Transverse colon (tissue), 4 donors: ENCODE data around the gene PNLIP.

Experiments used
- CTCF ChIP-seq, 5 experiments: fragments of 200-600 bp in 3 of 5; fragments of 450-650 bp in 2 of 5; sonication (generic) in 3 of 5; IDR thresholded peaks; 1 replicate in 2 of 5; 2 replicates in 3 of 5; pipeline ENCODE4 v1.5.1; 2016 to 2017; ENCODE audit warnings: antibody characterized with exemption in 5 of 5, inconsistent platforms in 3 of 5, mild to moderate bottlenecking in 2 of 5, moderate library complexity in 1 of 5
- POLR2A ChIP-seq: fragments of 450-650 bp; IDR thresholded peaks from one replicate; pipeline ENCODE4 v1.6.1; 2016; ENCODE audit warnings: antibody characterized with exemption, mild to moderate bottlenecking, moderate library complexity
- POLR2AphosphoS5 ChIP-seq, 3 donors: sonication (generic); formaldehyde crosslinking; IDR thresholded peaks; one replicate each; pipeline ENCODE4 v1.6.1; 2016; ENCODE audit warnings: antibody characterized with exemption in 3 of 3

DNA sequence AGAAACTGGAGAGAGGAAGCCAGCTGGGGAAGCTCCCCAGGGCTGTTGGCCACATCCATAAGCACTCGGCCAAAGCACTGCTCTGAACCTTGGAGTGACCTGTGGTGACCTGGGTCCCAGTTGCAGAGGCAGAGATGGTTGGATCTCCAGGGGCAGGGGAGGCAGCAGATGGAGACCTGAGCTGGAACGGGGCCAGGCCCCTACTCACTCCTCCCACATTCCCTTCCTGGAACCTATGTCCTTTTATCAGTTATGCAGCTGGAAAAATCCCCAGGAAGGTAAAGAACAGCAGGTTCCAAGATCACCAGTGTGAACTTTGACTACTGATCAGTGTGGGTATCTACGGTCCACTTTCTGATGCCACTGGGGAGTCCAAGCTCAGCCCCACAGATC, 65.4 kb downstream of the PNLIP start:
- no peak for TF ChIP-seq CTCF (IDR thresholded peaks at IDR 0.05)
- TF ChIP-seq POLR2A: no peak
- no peak for TF ChIP-seq POLR2AphosphoS5 (IDR thresholded peaks at IDR 0.05)
